LNCAP (cell line): ENCODE results near the gene KRT36.
A peak's percentile ranks its signal among the peaks of the same experiment; 100 is the strongest.

Experiments
- CTCF ChIP-seq: fragments of 450-650 bp; IDR thresholded peaks from 2 replicates; pipeline ENCODE4 v1.5.1; 2017; ENCODE audit warnings: mild to moderate bottlenecking

Gene KRT36

DNA sequence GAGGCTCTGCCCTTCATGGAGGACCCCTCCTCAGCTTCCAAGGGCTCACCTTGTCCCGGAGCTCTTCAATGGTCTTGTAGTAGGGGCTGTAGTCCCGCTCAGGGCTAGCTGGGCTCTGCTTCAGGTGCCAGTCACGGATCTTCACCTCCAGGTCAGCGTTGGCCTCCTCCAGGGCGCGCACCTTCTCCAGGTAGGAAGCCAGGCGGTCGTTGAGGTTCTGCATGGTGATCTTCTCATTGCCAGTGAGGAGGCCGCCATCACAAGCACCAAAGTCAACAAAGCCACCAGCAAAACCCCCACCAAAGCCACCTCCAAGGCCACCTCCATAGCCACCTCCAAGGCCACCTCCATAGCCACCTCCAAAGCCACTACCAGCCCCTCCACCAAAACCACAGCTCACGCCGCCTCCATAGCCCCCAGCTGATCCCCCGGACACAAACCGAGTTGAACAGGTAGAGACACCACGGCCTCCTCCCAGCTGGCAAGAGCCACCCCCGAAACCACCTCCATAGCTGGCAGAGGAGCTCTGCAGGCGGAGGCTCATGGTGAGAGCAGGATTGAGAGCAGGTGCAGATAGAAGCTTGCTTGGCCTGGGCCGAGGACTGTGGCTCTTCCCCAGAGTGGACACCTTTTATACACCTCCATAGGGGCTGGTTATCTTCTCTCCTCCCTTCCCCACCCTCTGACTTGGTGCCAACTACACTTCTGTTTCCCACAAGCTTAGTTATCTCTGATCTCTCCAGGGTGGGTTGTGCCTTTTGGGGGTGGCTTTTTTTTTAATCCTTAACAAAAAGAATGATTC, 15.5 kb upstream of the KRT36 start, which contains the start of gene KRT13:
Gene KRT13, minus strand, starts transcription at position 606 of the 802 bp plus-strand sequence. Its CDS starts 62 bp downstream, at position 544.
- TF ChIP-seq CTCF = no peak

DNA sequence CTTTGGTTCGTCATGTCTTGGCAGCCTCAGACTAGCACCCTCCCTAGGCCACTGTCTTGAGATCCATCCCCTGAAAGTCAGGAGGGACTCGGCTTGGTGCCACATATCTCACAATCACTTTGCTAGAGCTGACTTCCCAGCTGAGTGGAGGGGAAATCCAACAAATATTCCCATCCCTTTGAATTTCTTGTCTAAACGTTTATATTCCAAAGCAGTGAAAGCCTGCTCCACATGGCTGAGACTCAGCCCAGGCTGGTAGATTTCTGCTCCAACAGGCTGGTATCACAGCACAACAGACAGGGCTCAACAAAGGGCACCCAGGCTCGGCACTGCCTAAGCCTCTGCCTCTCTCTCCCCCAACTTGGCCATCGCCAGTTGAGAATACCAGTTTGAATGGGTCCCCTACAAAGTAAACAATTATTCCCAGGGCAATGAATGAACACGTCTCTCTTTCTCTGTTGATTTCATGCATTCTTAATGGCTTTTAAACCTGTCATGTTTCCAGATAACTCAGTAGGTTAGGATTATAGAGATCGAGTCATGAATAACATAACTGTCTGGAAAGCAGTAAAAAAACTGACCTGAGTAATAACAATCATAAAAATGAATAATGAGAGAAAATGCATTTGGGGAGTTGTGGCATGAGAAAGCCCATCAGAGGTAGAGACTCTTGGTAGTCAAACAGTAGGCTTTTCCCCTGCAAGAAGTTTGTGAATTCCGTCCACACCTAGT, 14.7 kb upstream of the KRT36 start:
- TF ChIP-seq CTCF = no peak

DNA sequence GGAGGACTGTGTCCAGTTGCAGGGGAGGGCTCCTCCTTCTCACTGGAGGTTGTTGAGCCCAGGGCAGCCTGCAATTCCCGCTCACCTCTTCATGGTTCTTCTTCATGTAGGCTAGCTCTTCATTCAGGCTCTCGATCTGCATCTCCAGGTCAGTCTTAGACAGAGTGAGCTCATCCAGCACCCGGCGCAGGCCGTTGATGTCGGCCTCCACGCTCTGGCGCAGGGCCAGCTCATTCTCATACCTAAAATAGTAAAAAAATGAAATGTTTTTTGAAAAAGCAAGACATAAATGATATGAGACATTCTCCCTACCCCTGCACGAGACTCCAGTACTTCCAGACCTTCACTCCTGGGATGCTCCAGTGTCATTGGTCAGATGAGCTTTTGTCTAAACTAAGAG, 13.5 kb upstream of the KRT36 start:
- TF ChIP-seq CTCF = no peak

GRCh38 chr17:41500131-41500911, 10.6 kb upstream of the KRT36 start:
- TF ChIP-seq CTCF = no peak

DNA sequence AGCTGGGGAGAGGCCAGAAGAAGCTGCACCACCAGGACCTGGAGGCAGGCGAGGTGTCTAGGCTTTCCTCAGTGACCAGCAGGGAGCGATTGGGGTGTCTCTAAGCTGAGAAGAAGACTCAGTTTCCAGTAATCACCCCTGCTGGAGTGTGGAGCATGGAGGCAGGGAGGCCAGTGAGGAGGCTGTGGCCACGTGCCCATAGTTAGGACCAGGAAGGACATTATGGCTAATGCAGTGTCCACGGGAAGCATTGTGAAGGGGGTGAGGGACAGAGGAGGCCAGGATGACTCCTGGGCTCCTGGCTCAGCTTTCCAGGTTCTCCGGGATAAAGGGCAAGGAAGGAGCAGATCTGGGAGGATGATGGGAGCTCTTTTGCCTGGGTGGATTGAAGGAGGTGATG, 10.0 kb upstream of the KRT36 start:
- TF ChIP-seq CTCF = no peak

GRCh38 chr17:41498276-41498675, 8.6 kb upstream of the KRT36 start:
- TF ChIP-seq CTCF = no peak

DNA sequence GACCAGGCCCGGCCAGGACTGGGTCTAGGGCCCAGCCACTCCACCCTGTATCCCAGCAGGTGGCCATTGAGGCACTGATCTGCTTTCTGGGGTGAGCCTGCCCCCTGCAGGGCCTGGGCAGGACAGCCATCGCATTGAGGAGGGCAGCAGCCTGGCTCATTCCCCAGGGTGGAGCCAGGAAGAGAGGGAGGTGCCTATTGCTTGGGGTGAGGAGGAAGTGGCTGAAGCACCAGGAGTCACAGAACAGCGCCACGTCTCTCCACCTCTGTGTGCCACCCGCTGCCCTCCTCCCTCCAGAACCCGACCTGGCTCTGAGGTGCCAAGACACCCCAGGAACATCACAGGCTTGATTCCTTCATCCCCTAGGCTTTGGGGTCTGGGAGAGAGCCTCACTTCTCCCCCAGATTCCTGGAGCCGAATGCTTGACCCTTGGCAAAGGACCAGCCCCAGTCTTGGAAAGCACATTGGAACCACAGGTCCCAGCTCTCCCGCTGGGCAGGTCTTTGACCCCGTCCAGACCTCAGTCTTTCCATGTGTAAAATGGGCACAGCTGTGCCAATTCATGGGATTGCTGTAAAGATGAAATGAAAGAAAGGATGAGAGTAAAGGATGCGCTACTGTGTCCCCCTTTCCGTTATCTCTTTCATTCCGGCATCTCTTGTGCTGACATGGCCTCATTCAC, 7.2 kb upstream of the KRT36 start:
- TF ChIP-seq CTCF = peak; percentile 66
